ENCODE measurements around the gene SLC22A23.

DNA sequence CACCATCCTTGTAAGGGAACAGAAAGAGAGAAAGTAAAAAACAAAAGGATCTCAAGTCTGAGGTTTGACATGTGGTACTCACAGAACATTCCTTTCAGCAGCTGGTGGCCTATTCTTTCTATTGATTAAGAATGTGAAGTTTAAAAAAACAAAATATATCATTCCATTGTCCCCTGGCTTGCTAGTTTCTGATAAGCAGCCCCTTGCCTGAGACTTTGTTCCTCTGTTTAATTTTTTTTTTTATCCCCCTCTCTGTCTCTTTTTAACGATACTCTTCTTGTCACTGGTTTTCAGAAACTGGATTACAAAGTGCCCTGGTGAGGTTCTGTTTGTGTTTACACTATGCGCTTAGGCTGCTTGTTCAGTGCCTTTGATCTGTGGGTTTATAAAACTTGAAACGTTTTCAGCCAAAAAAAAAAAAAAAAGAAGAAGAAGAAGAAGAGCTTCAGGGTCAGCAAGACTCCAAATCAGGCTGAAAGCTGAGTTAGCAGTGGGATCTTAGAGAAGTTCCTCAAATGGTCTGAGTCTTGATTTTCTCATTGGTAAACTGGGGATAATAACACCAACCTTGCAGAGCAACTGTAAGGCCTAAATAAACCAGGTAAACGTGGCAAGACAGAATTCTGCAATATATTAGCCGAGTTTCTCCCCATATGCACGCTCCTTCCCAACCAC lies 45.1 kb upstream of the SLC22A23 start:
- TF ChIP-seq, protein P1, sequence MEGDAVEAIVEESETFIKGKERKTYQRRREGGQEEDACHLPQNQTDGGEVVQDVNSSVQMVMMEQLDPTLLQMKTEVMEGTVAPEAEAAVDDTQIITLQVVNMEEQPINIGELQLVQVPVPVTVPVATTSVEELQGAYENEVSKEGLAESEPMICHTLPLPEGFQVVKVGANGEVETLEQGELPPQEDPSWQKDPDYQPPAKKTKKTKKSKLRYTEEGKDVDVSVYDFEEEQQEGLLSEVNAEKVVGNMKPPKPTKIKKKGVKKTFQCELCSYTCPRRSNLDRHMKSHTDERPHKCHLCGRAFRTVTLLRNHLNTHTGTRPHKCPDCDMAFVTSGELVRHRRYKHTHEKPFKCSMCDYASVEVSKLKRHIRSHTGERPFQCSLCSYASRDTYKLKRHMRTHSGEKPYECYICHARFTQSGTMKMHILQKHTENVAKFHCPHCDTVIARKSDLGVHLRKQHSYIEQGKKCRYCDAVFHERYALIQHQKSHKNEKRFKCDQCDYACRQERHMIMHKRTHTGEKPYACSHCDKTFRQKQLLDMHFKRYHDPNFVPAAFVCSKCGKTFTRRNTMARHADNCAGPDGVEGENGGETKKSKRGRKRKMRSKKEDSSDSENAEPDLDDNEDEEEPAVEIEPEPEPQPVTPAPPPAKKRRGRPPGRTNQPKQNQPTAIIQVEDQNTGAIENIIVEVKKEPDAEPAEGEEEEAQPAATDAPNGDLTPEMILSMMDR (IDR thresholded peaks at IDR 0.05) = no peak
- TF ChIP-seq POLR2AphosphoS5 (IDR thresholded peaks at IDR 0.05) (peak; percentile 18), POLR2A (IDR thresholded peaks at IDR 0.05) (no peak)
